NB4 (cell line): ENCODE data around the gene ATP5MC2.

Source experiments
- MYC ChIP-seq: IDR thresholded peaks from 2 replicates; pipeline ENCODE4 v1.6.1; 2011; ENCODE audit warnings: low read depth, low read length
- POLR2A ChIP-seq: IDR thresholded peaks from 2 replicates; pipeline ENCODE4 v1.6.1; 2011; ENCODE audit warnings: mild to moderate bottlenecking; ENCODE audit not compliant: insufficient read length; ENCODE audit errors: extremely low read depth
- TF ChIP-seq, protein P1 (sequence below): IDR thresholded peaks from one replicate; pipeline ENCODE4 v1.5.1; 2012; ENCODE audit warnings: low read depth, low read length

GRCh38 chr12:53623548-53624385, 52.1 kb downstream of the ATP5MC2 start:
- TF ChIP-seq, protein P1, sequence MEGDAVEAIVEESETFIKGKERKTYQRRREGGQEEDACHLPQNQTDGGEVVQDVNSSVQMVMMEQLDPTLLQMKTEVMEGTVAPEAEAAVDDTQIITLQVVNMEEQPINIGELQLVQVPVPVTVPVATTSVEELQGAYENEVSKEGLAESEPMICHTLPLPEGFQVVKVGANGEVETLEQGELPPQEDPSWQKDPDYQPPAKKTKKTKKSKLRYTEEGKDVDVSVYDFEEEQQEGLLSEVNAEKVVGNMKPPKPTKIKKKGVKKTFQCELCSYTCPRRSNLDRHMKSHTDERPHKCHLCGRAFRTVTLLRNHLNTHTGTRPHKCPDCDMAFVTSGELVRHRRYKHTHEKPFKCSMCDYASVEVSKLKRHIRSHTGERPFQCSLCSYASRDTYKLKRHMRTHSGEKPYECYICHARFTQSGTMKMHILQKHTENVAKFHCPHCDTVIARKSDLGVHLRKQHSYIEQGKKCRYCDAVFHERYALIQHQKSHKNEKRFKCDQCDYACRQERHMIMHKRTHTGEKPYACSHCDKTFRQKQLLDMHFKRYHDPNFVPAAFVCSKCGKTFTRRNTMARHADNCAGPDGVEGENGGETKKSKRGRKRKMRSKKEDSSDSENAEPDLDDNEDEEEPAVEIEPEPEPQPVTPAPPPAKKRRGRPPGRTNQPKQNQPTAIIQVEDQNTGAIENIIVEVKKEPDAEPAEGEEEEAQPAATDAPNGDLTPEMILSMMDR: no peak
- TF ChIP-seq POLR2A (no peak), MYC (no peak)
